Activated T-cell treated with anti-CD3 and anti-CD28 coated beads for 24 hours (primary cell): ENCODE results near the gene ADGRG3.

Source experiments
- DNase-seq: peaks from one replicate; pipeline ENCODE4 v3.0.0-alpha.2; 2020; ENCODE audit warnings: low read depth

The ADGRG3 gene

GRCh38 chr16:57736419-57737351 lies 68.6 kb downstream of the ADGRG3 start:
- peak; percentile 35 for DNase-seq

GRCh38 chr16:57738844-57739243 lies 70.7 kb downstream of the ADGRG3 start:
- DNase-seq, result no peak
